Stimulated activated CD4-positive, alpha-beta T cell treated with anti-CD3 and anti-CD28 coated beads, Interleukin-12 subunit alpha, Interleukin-12 subunit beta, amount 100 ng/mL, for 4 hours (primary cell): ENCODE data around the gene NFKBIL1.
A peak's percentile ranks its signal among the peaks of the same experiment; 100 is the strongest.

Experiments
- DNase-seq: peaks from one replicate; pipeline ENCODE4 v3.0.0-alpha.2; 2020

NFKBIL1 gene

DNA sequence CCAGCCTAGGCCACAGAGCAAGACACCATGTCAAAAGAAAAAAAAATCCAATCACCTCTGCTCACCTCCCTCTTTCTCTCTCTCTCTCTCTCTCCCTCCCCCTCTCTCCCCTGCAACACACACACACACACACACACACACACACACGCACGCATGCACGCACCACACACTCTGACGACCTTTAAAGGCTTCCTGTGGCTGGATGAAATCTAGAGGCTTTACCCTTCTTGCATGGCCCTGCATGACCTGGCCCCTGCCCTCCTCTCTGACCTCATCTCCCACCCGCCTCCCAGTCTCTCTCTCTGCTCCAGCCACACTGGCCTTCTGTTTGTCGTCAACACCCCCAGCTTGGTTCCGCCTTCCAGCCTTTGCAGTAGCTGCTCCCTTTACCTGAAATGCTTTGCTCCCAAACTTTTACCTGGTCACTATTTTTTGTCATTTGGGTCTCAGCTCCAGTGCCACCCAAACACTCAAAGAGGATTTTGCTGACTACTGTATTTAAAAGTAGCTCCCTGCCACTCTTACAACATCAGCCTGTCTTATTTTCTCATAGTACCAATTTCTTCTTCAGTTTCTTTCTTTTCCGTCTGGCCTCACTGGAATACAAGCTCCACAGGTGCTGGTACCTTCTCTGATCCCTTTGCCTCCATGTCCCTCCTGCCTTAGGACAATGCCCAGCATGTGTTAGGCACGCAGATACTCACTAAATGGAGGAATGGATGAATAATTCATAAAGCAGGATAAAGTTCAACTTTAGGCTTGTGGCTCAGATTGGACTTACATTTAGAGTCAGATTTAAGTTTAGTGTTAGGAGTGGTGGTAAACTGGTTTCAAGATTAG is 20.3 kb downstream of the NFKBIL1 start:
- no peak for DNase-seq

GRCh38 chr6:31568537-31568961 is 21.1 kb downstream of the NFKBIL1 start:
- DNase-seq: no peak

GRCh38 chr6:31569861-31570536 is 22.6 kb downstream of the NFKBIL1 start:
- no peak for DNase-seq

- peak; percentile 77 for DNase-seq
Observed at GRCh38 chr6:31572041-31572911, 24.9 kb downstream of the NFKBIL1 start, which contains the start of gene LTA. TSS of gene LTA (plus strand) at chr6:31572289. CDS start at chr6:31572743, 454 bp downstream.

DNA sequence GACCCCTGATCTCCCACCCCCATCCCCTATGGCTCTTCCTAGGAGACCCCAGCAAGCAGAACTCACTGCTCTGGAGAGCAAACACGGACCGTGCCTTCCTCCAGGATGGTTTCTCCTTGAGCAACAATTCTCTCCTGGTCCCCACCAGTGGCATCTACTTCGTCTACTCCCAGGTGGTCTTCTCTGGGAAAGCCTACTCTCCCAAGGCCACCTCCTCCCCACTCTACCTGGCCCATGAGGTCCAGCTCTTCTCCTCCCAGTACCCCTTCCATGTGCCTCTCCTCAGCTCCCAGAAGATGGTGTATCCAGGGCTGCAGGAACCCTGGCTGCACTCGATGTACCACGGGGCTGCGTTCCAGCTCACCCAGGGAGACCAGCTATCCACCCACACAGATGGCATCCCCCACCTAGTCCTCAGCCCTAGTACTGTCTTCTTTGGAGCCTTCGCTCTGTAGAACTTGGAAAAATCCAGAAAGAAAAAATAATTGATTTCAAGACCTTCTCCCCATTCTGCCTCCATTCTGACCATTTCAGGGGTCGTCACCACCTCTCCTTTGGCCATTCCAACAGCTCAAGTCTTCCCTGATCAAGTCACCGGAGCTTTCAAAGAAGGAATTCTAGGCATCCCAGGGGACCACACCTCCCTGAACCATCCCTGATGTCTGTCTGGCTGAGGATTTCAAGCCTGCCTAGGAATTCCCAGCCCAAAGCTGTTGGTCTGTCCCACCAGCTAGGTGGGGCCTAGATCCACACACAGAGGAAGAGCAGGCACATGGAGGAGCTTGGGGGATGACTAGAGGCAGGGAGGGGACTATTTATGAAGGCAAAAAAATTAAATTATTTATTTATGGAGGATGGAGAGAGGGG is 26.1 kb downstream of the NFKBIL1 start:
- no peak for DNase-seq

GRCh38 chr6:31574106-31575061 is 27.0 kb downstream of the NFKBIL1 start:
- no peak for DNase-seq

- peak; percentile 80 for DNase-seq
Observed at GRCh38 chr6:31575335-31575901, 28.0 kb downstream of the NFKBIL1 start, which contains the start of gene TNF. TSS of gene TNF (plus strand) at chr6:31575565. CDS start at chr6:31575742, 177 bp downstream.

DNA sequence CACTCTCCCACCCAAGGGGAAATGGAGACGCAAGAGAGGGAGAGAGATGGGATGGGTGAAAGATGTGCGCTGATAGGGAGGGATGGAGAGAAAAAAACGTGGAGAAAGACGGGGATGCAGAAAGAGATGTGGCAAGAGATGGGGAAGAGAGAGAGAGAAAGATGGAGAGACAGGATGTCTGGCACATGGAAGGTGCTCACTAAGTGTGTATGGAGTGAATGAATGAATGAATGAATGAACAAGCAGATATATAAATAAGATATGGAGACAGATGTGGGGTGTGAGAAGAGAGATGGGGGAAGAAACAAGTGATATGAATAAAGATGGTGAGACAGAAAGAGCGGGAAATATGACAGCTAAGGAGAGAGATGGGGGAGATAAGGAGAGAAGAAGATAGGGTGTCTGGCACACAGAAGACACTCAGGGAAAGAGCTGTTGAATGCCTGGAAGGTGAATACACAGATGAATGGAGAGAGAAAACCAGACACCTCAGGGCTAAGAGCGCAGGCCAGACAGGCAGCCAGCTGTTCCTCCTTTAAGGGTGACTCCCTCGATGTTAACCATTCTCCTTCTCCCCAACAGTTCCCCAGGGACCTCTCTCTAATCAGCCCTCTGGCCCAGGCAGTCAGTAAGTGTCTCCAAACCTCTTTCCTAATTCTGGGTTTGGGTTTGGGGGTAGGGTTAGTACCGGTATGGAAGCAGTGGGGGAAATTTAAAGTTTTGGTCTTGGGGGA is 28.7 kb downstream of the NFKBIL1 start:
- DNase-seq: no peak

DNA sequence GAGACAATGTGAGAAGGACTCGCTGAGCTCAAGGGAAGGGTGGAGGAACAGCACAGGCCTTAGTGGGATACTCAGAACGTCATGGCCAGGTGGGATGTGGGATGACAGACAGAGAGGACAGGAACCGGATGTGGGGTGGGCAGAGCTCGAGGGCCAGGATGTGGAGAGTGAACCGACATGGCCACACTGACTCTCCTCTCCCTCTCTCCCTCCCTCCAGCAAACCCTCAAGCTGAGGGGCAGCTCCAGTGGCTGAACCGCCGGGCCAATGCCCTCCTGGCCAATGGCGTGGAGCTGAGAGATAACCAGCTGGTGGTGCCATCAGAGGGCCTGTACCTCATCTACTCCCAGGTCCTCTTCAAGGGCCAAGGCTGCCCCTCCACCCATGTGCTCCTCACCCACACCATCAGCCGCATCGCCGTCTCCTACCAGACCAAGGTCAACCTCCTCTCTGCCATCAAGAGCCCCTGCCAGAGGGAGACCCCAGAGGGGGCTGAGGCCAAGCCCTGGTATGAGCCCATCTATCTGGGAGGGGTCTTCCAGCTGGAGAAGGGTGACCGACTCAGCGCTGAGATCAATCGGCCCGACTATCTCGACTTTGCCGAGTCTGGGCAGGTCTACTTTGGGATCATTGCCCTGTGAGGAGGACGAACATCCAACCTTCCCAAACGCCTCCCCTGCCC is 29.6 kb downstream of the NFKBIL1 start:
- no peak for DNase-seq

GRCh38 chr6:31577579-31577966 is 30.2 kb downstream of the NFKBIL1 start:
- no peak for DNase-seq

DNA sequence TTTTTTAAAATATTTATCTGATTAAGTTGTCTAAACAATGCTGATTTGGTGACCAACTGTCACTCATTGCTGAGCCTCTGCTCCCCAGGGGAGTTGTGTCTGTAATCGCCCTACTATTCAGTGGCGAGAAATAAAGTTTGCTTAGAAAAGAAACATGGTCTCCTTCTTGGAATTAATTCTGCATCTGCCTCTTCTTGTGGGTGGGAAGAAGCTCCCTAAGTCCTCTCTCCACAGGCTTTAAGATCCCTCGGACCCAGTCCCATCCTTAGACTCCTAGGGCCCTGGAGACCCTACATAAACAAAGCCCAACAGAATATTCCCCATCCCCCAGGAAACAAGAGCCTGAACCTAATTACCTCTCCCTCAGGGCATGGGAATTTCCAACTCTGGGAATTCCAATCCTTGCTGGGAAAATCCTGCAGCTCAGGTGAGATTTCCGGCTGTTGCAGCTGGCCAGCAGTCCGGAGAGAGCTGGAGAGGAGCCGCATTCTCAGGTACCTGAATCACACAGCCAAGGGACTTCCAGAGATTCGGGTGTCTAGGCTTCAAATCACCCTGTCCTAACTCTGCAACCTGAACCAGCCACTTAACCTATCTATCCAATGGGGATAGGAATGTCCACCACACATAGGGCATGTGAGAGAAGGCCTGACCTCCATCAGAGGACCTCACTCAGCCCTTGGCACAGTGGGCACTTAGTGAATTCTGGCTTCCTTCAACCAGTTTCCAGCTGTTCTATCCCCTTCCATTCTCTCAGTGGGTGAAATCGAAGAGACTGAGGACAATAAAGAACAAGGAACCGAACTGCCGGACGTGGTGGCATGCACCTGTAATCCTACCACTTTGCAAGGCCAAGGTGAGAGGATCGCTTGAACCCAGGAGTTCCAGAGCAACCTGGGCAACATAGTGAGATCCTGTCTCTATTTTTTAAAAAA is 31.0 kb downstream of the NFKBIL1 start:
- DNase-seq: no peak

DNA sequence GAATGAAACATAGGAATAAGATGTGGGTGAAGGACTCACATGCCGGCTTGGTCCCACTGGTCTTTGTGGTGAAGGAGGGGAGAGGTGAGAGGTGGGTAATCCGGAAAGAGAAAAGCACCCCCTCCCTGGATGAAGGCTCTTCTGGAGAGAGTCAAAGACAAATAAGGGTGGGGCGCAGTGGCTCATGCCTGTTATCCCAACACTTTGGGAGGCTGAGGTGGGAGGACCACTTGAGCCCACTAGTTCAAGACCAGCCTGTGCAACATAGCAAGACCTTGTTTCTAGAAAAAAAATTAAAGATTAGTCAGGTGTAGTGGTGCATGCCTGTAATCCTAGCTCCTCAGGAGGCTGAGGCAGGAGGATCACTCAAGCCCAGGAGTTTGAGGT is 31.7 kb downstream of the NFKBIL1 start:
- DNase-seq: no peak

- no peak for DNase-seq
Observed at GRCh38 chr6:31579546-31580437, 32.4 kb downstream of the NFKBIL1 start.

GRCh38 chr6:31580438-31580740 is 33.0 kb downstream of the NFKBIL1 start:
- DNase-seq: no peak

GRCh38 chr6:31580807-31581433 is 33.5 kb downstream of the NFKBIL1 start:
- peak; percentile 90 for DNase-seq

- DNase-seq: no peak
Observed at GRCh38 chr6:31581434-31582229, 34.2 kb downstream of the NFKBIL1 start.
